ENCODE results near the gene KANSL2. TPM values are rescaled to one million over a fixed set of nuclear protein-coding genes. Genes with fewer than 3 reads are reported as not detected.
A peak's percentile ranks its signal among the peaks of the same experiment; 100 is the strongest.
"Not testable (repeated sequence)": the region's sequence is repeated elsewhere in the genome, so short reads cannot be mapped to it uniquely, and the experiment has no call there.

The KANSL2 gene
- total RNA-seq, 1 experiment from 2014 or later, result 51.3 TPM

- DNase-seq (ENCODE audit: low read depth), result no peak
Observed at GRCh38 chr12:48686037-48686595, 4.1 kb upstream of the KANSL2 start.

- DNase-seq (ENCODE audit: low read depth), result no peak
Observed at GRCh38 chr12:48683534-48683933, 1.5 kb upstream of the KANSL2 start.

GRCh38 chr12:48682927-48683326 is 889 bp upstream of the KANSL2 start:
- no peak for DNase-seq (ENCODE audit: low read depth)

- DNase-seq (ENCODE audit: low read depth), result not testable (repeated sequence)
Observed at GRCh38 chr12:48682533-48682905, 481 bp upstream of the KANSL2 start.

- no peak for DNase-seq (ENCODE audit: low read depth)
Observed at GRCh38 chr12:48681399-48681709, 684 bp downstream of the KANSL2 start.

- no peak for DNase-seq (ENCODE audit: low read depth)
Observed at GRCh38 chr12:48680861-48681260, 1.2 kb downstream of the KANSL2 start.

- no peak for DNase-seq (ENCODE audit: low read depth)
Observed at GRCh38 chr12:48678551-48679185, 3.4 kb downstream of the KANSL2 start.

GRCh38 chr12:48671231-48671856 is 10.7 kb downstream of the KANSL2 start:
- DNase-seq (ENCODE audit: low read depth), result no peak

GRCh38 chr12:48668996-48669395 is 13.0 kb downstream of the KANSL2 start:
- no peak for DNase-seq (ENCODE audit: low read depth)

- no peak for DNase-seq (ENCODE audit: low read depth)
Observed at GRCh38 chr12:48659863-48660262, 22.2 kb downstream of the KANSL2 start.

- no peak for DNase-seq (ENCODE audit: low read depth)
Observed at GRCh38 chr12:48651681-48652080, 30.4 kb downstream of the KANSL2 start.

GRCh38 chr12:48645354-48645753 is 36.7 kb downstream of the KANSL2 start:
- DNase-seq (ENCODE audit: low read depth), result not testable (repeated sequence)

- DNase-seq (ENCODE audit: low read depth), result no peak
Observed at GRCh38 chr12:48643011-48643410, 39.0 kb downstream of the KANSL2 start.

- not testable (repeated sequence) for DNase-seq (ENCODE audit: low read depth)
Observed at GRCh38 chr12:48641752-48642555, 40.1 kb downstream of the KANSL2 start.

- no peak for DNase-seq (ENCODE audit: low read depth)
Observed at GRCh38 chr12:48640854-48641253, 41.2 kb downstream of the KANSL2 start.

- DNase-seq (ENCODE audit: low read depth), result no peak
Observed at GRCh38 chr12:48640428-48640827, 41.6 kb downstream of the KANSL2 start.

GRCh38 chr12:48631071-48631470 is 51.0 kb downstream of the KANSL2 start:
- no peak for DNase-seq (ENCODE audit: low read depth)

- DNase-seq (ENCODE audit: low read depth), result no peak
Observed at GRCh38 chr12:48630346-48630745, 51.7 kb downstream of the KANSL2 start.

GRCh38 chr12:48629541-48629940 is 52.5 kb downstream of the KANSL2 start:
- DNase-seq (ENCODE audit: low read depth), result no peak

GRCh38 chr12:48627556-48627955 is 54.5 kb downstream of the KANSL2 start:
- DNase-seq (ENCODE audit: low read depth), result no peak

GRCh38 chr12:48622997-48623396 is 59.0 kb downstream of the KANSL2 start:
- DNase-seq (ENCODE audit: low read depth), result not testable (repeated sequence)

- DNase-seq (ENCODE audit: low read depth), result peak; percentile 64
Observed at GRCh38 chr12:48618541-48618940, 63.5 kb downstream of the KANSL2 start.

- DNase-seq (ENCODE audit: low read depth), result peak; percentile 17
Observed at GRCh38 chr12:48615681-48616080, 66.4 kb downstream of the KANSL2 start.

Data from RPMI7951 (cell line).